Stomach (tissue), 4 donors: ENCODE results near the gene ECE1.
"Not testable (repeated sequence)": the region's sequence is repeated elsewhere in the genome, so short reads cannot be mapped to it uniquely, and the experiment has no call there.

Source experiments
- POLR2A ChIP-seq, 4 donors: fragments of 450-650 bp; IDR thresholded peaks; one replicate each; pipeline ENCODE4 v1.6.1; 2016; ENCODE audit warnings: antibody characterized with exemption in 4 of 4, control low read depth in 2 of 4, mild to moderate bottlenecking in 1 of 4, moderate library complexity in 1 of 4
- POLR2AphosphoS5 ChIP-seq, 3 donors: sonication (generic); formaldehyde crosslinking; IDR thresholded peaks; one replicate each; pipeline ENCODE4 v1.6.1; 2016; ENCODE audit warnings: antibody characterized with exemption in 3 of 3

DNA sequence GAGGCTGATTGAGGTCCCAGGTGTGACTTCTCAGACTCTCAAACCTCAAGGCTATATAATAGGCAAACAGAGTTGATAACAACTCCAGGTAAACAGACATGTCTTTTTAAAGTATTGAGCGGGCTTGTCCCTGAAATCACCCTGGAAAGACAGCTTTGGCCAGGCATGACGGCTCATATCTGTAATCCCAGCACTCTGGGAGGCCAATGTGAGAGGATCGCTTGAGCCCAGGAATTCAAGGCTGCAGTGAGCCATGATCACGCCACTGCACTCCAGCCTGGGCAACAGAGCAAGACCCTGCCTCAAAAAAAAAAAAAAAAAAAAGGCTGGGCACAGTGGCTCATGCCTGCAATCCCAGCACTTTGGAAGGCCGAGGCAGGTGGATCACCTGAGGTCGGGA lies 4.9 kb downstream of the ECE1 start:
- not testable (repeated sequence) for TF ChIP-seq POLR2AphosphoS5, POLR2A (IDR thresholded peaks at IDR 0.05)
